Measurements from ENCODE around the gene STAG3. TPM values are rescaled to one million over a fixed set of nuclear protein-coding genes. Genes with fewer than 3 reads are reported as not detected.

Gene STAG3
- total and polyA plus RNA-seq, 2 of the 4 experiments (the other 2 are of a cell fraction), result 0.36 to 0.65 TPM

GRCh38 chr7:100185726-100186125 is 8.0 kb downstream of the STAG3 start:
- Histone ChIP-seq H2AK5ac (ENCODE audit: low read depth, low read length) (no peak overlapping the region), H2AK9ac (replicated peaks; ENCODE audit: low read depth, low read length, poor library complexity) (no peak overlapping the region), H4K5ac (ENCODE audit: low read depth, low read length) (no peak overlapping the region), H3K56ac (ENCODE audit: extremely low read depth, insufficient read depth, low read length) (no peak overlapping the region), H4K91ac (ENCODE audit: insufficient read depth, low read depth, low read length) (no peak overlapping the region), H3K9me3 (ENCODE audit: control insufficient read depth, insufficient read depth, low read length) (no peaks in the 10 kb centered on the region), H3K36me3 (ENCODE audit: control insufficient read depth, insufficient read depth, low read length) (no peaks in the 10 kb centered on the region), H3K4ac (ENCODE audit: low read depth, low read length) (no peak overlapping the region), H3K27ac (ENCODE audit: insufficient read depth, low read length) (no peak overlapping the region), H2BK120ac (ENCODE audit: low read depth, low read length) (no peak overlapping the region), H3K23ac (ENCODE audit: low read depth, low read length) (no peak overlapping the region), H3K9ac (ENCODE audit: low read depth, low read length) (no peak overlapping the region), H3K4me1 (ENCODE audit: control insufficient read depth, insufficient read depth, low read length) (no peaks in the 10 kb centered on the region), H4K8ac (ENCODE audit: low read depth in 2 of 2, low read length in 2 of 2) (no peak overlapping the region), H4K20me1 (ENCODE audit: insufficient read depth, low read length) (no peaks in the 10 kb centered on the region), H3K14ac (replicated peaks; ENCODE audit: low read depth, low read length) (no peak overlapping the region), H2AFZ (replicated peaks; ENCODE audit: low read length, poor library complexity) (no peak overlapping the region), H3K18ac (ENCODE audit: low read depth, low read length) (no peak overlapping the region), H3K27me3 (ENCODE audit: control insufficient read depth, insufficient read depth, low read length) (no peaks in the 10 kb centered on the region), H2BK20ac (ENCODE audit: low read depth, low read length) (no peak overlapping the region), H2BK5ac (ENCODE audit: low read depth, low read length, poor library complexity, severe bottlenecking) (no peak overlapping the region), H2BK15ac (ENCODE audit: low read depth, low read length) (no peak overlapping the region), H3K9me1 (ENCODE audit: insufficient read depth, low read length) (no peaks in the 10 kb centered on the region), H3K79me1 (ENCODE audit: low read depth in 1 of 2, low read length in 2 of 2) (no peaks in the 10 kb centered on the region), H3K4me3 (ENCODE audit: insufficient read depth, low read depth, low read length) (no peak overlapping the region), H3K4me2 (ENCODE audit: low read depth, low read length) (no peak overlapping the region)
- 80% methylated on average over 1 of the region's 2 CpGs; no CpG with 5 or more reads in 1 of the 2 experiments for WGBS, 2 experiments (ENCODE audit: extremely low coverage in 2 of 2, insufficient read length in 1 of 2)
- no peak for DNase-seq
- ATAC-seq (ENCODE audit: low read depth), result no peak
- TF ChIP-seq MAFK (IDR thresholded peaks at IDR 0.05; ENCODE audit: low read depth, low read length) (no peak), NFE2L2 (IDR thresholded peaks at IDR 0.05; ENCODE audit: low read depth, low read length) (no peak), RCOR1 (IDR thresholded peaks at IDR 0.05; ENCODE audit: insufficient replicate concordance, low read length) (no peak), RFX5 (IDR thresholded peaks at IDR 0.05; ENCODE audit: low read depth, low read length) (no peak), CHD1 (IDR thresholded peaks at IDR 0.05; ENCODE audit: low read depth, low read length) (no peak), MXI1 (IDR thresholded peaks at IDR 0.05; ENCODE audit: borderline replicate concordance, low read depth, low read length) (no peak), BHLHE40 (IDR thresholded peaks at IDR 0.05; ENCODE audit: low read depth, low read length) (no peak), POLR2A (IDR thresholded peaks at IDR 0.05; ENCODE audit: low read depth, low read length) (no peak), USF2 (IDR thresholded peaks at IDR 0.05; ENCODE audit: low read depth, low read length) (no peak), MAZ (IDR thresholded peaks at IDR 0.05; ENCODE audit: borderline replicate concordance, low read depth, low read length) (no peak), SMC3 (IDR thresholded peaks at IDR 0.05; ENCODE audit: low read depth, low read length) (no peak)
- no TSS peak for BruUV-seq (replicated peaks)
- CTCF ChIA-PET, result no interaction called here
- in situ Hi-C loops (cut with MboI; ENCODE audit: low sequenced_read_pairs), result no loop called here
- POLR2A ChIA-PET (ENCODE audit: unreplicated experiment), result no interaction called here
- dilution Hi-C loops (cut with HindIII; ENCODE audit: low sequenced_read_pairs, unreplicated experiment), result no loop called here
- intact Hi-C loops (cut with micrococcal nuclease), result no loop called here

Measured in IMR-90 (cell line).